ENCODE measurements around the gene WSCD1. TPM values are rescaled to one million over a fixed set of nuclear protein-coding genes. Genes with fewer than 3 reads are reported as not detected.

WSCD1 gene
- total RNA-seq, 1 experiment from 2014 or later, result 0.45 TPM

DNA sequence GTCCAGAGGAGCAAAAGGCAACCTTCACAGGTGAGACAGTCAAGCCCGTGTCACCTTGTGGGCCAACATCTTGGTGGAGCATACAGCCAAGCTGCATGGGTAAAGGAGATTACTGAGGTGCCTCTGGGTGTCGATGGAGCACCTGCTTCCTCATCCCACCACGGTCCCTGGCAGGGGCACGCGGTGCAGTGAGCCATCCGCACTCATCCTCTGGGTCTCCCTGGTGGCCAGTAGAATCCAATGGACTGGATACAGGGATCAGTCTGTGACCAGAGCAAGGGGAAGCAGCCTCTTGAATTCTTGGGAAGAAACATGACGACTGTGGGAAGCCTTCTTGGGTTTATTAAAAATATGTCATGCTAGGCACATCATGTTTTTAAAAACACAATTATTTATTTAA, 4.8 kb upstream of the WSCD1 start:
- CTCF ChIA-PET, result no interaction called here
- no peaks in the 10 kb centered on the region for H3K9me3 Mint-ChIP-seq (ENCODE audit: low read depth, unreplicated experiment)
- H3K36me3 Mint-ChIP-seq (ENCODE audit: insufficient read depth, unreplicated experiment), result no peaks in the 10 kb centered on the region
- no peak overlapping the region for H3K4me3 Mint-ChIP-seq (ENCODE audit: low read depth, unreplicated experiment)
- no TSS peak for BruUV-seq (replicated peaks)
- H3K27ac Mint-ChIP-seq (ENCODE audit: unreplicated experiment), result no peak overlapping the region
- intact Hi-C loops (cut with micrococcal nuclease; ENCODE audit: unreplicated experiment), result no loop called here
- peaks cover 99% of the 10 kb centered on the region for H3K27me3 Mint-ChIP-seq (ENCODE audit: unreplicated experiment)
- TF ChIP-seq, protein P1, sequence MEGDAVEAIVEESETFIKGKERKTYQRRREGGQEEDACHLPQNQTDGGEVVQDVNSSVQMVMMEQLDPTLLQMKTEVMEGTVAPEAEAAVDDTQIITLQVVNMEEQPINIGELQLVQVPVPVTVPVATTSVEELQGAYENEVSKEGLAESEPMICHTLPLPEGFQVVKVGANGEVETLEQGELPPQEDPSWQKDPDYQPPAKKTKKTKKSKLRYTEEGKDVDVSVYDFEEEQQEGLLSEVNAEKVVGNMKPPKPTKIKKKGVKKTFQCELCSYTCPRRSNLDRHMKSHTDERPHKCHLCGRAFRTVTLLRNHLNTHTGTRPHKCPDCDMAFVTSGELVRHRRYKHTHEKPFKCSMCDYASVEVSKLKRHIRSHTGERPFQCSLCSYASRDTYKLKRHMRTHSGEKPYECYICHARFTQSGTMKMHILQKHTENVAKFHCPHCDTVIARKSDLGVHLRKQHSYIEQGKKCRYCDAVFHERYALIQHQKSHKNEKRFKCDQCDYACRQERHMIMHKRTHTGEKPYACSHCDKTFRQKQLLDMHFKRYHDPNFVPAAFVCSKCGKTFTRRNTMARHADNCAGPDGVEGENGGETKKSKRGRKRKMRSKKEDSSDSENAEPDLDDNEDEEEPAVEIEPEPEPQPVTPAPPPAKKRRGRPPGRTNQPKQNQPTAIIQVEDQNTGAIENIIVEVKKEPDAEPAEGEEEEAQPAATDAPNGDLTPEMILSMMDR (IDR thresholded peaks at IDR 0.05; ENCODE audit: unreplicated experiment), result no peak
- H3K4me1 Mint-ChIP-seq (ENCODE audit: low read depth, unreplicated experiment), result peaks cover 14% of the 10 kb centered on the region
- DNase-seq, result no peak

DNA sequence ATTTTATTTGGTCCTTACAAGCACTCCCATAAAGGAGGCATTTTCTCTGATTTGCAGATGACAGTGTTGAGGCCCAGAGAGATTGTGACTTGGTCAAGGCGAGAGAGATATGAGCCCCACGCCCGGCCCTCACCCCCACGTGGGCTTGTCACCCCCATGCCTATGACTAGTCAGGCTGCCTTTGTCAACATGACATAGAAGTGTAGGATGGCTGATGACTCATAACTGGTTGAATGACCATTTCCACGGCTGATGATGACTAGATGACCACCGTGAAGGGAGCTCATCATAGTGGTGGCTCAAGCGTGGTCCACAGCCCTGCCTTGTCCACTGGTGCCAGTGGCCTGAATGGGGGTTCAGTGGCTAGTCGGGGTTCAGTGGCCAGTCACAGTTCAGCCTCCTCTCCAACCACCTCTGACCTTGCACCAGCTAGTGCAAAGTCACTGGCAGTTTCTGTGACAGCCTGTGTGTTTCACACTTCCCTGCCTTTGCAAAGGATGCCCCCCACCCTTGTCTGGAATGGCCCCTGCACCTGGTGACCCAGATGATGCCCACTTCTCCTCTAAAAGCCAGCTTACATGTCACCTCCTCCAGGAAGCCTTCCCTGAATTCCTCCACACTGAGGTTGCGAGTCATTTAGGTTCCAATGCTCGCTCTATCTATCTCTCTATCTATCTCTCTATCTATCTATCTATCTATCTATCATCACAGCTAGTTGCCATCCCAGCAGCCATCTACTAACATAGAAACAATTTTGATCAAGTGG, 3.8 kb upstream of the WSCD1 start:
- no peaks in the 10 kb centered on the region for H3K9me3 Mint-ChIP-seq (ENCODE audit: low read depth, unreplicated experiment)
- TF ChIP-seq, protein P1 (IDR thresholded peaks at IDR 0.05; ENCODE audit: unreplicated experiment), result no peak
- H3K4me3 Mint-ChIP-seq (ENCODE audit: low read depth, unreplicated experiment), result no peak overlapping the region
- peaks cover 94% of the 10 kb centered on the region for H3K27me3 Mint-ChIP-seq (ENCODE audit: unreplicated experiment)
- no peaks in the 10 kb centered on the region for H3K36me3 Mint-ChIP-seq (ENCODE audit: insufficient read depth, unreplicated experiment)
- H3K27ac Mint-ChIP-seq (ENCODE audit: unreplicated experiment), result no peak overlapping the region
- DNase-seq, result no peak
- intact Hi-C loops (cut with micrococcal nuclease; ENCODE audit: unreplicated experiment), result no loop called here
- no TSS peak for BruUV-seq (replicated peaks)
- CTCF ChIA-PET, result no interaction called here
- H3K4me1 Mint-ChIP-seq (ENCODE audit: low read depth, unreplicated experiment), result peaks cover 14% of the 10 kb centered on the region

DNA sequence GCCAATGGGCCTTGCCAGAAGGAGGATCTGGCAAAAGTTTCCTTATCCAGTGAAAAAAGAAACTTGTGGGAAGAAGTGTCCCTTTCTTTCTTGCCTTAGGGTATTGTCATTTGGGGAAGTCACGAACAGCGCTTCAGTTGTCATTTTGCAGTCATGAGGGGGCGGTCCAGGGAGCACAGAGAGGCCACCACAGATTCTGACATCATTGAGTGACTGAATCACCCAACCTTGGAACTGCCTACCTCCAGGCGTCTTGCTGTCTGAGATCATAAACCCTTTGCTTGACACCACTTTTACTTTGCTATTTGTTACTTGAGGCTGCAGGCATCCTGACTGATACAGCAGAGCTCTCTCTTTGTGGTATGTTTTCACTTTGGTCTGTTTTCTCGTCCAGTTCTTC, 3.1 kb upstream of the WSCD1 start:
- Mint-ChIP-seq H3K4me3 (ENCODE audit: low read depth, unreplicated experiment) (no peak overlapping the region), H3K4me1 (ENCODE audit: low read depth, unreplicated experiment) (peaks cover 14% of the 10 kb centered on the region), H3K27ac (ENCODE audit: unreplicated experiment) (no peak overlapping the region), H3K27me3 (ENCODE audit: unreplicated experiment) (peaks cover 94% of the 10 kb centered on the region), H3K36me3 (ENCODE audit: insufficient read depth, unreplicated experiment) (no peaks in the 10 kb centered on the region), H3K9me3 (ENCODE audit: low read depth, unreplicated experiment) (no peaks in the 10 kb centered on the region)
- TF ChIP-seq, protein P1 (IDR thresholded peaks at IDR 0.05; ENCODE audit: unreplicated experiment), result no peak
- intact Hi-C loops (cut with micrococcal nuclease; ENCODE audit: unreplicated experiment), result no loop called here
- DNase-seq, result no peak
- no TSS peak for BruUV-seq (replicated peaks)
- CTCF ChIA-PET, result no interaction called here

DNA sequence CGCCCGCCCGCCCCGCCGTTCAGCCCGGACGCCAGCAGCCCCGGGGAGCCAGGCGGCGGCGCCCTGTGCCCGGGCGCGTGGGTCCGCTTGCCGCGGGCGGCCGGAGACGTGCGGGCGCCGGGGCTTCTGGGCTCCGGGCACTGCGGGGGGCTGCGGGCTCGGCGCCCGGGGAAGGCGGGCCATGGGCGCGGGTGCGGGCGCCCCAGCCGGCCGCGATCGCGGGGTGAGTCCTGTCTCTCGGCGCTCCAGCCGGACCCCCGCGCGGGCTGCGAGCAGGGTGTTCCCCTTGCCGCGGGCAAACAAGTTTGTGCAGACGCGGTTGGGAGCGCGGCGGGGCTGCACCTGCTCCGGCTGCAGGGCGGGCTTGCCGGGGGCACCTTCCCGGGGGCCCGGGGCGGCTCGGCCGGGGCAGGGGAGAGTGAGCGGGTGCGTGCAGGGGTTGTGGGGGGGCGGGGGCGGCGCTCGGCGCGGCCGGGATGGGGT, 292 bp downstream of the WSCD1 start:
- intact Hi-C loops (cut with micrococcal nuclease; ENCODE audit: unreplicated experiment), result loop anchor here (10.0 kb wide), 1 partner anchor 476 kb away; no protein-coding TSS in a partner anchor
- no peak for DNase-seq
- CTCF ChIA-PET, result no interaction called here
- Mint-ChIP-seq H3K36me3 (ENCODE audit: insufficient read depth, unreplicated experiment) (no peaks in the 10 kb centered on the region), H3K9me3 (ENCODE audit: low read depth, unreplicated experiment) (no peaks in the 10 kb centered on the region), H3K27ac (ENCODE audit: unreplicated experiment) (no peak overlapping the region), H3K4me1 (ENCODE audit: low read depth, unreplicated experiment) (peaks cover 14% of the 10 kb centered on the region), H3K27me3 (ENCODE audit: unreplicated experiment) (peaks cover 82% of the 10 kb centered on the region), H3K4me3 (ENCODE audit: low read depth, unreplicated experiment) (peak overlapping the region; percentile 53)
- BruUV-seq (replicated peaks), result no TSS peak
- TF ChIP-seq, protein P1 (IDR thresholded peaks at IDR 0.05; ENCODE audit: unreplicated experiment), result no peak

Measured in Calu3 (cell line).